Gastrocnemius medialis (tissue), 4 donors: ENCODE results near the gene SLC24A3.

Experiments used
- CTCF ChIP-seq, 5 experiments: fragments of 450-650 bp in 3 of 5; fragments of 200-600 bp in 2 of 5; sonication (generic) in 2 of 5; IDR thresholded peaks in 4 of 5; conservative IDR thresholded peaks in 1 of 5; 1 replicate in 4 of 5; 2 replicates in 1 of 5; pipeline ENCODE4 v1.5.1; 2016 to 2019; ENCODE audit warnings: antibody characterized with exemption in 5 of 5, mild to moderate bottlenecking in 3 of 5, moderate library complexity in 3 of 5
- POLR2A ChIP-seq, 2 donors: fragments of 450-650 bp; IDR thresholded peaks; one replicate each; pipeline ENCODE4 v1.6.1; 2017; ENCODE audit warnings: antibody characterized with exemption in 2 of 2, mild to moderate bottlenecking in 2 of 2, moderate library complexity in 2 of 2

GRCh38 chr20:19616081-19616480 lies 403.6 kb downstream of the SLC24A3 start:
- no peak for TF ChIP-seq CTCF (IDR thresholded peaks at IDR 0.05 in 4 of 5, conservative IDR thresholded peaks at IDR 0.05 in 1 of 5)
- TF ChIP-seq POLR2A (IDR thresholded peaks at IDR 0.05) = no peak
